NCI-H2171 treated with DMSO at 0.1 percent for 48 hours (cell line): ENCODE measurements around the gene RBMY1B.
"Not testable (repeated sequence)": the region's sequence is repeated elsewhere in the genome, so short reads cannot be mapped to it uniquely, and the experiment has no call there.

Experiments used
- DNase-seq: peaks from one replicate; lab custom pipeline; 2025; lab: John Stamatoyannopoulos, UW

The RBMY1B gene

GRCh38 chrY:21511038-21511437, at the start of gene RBMY1B:
RBMY1B (plus strand) TSS chrY:21511338; CDS start chrY:21513351, 2,013 bp downstream.
- not testable (repeated sequence) for DNase-seq

GRCh38 chrY:21462915-21463314, 48.2 kb upstream of the RBMY1B start:
- not testable (repeated sequence) for DNase-seq

GRCh38 chrY:21482967-21483366, 28.2 kb upstream of the RBMY1B start:
- DNase-seq: no peak

GRCh38 chrY:21534579-21534978, 23.4 kb downstream of the RBMY1B start, which contains the start of gene RBMY1A1:
RBMY1A1 (plus strand) TSS chrY:21534879; CDS start chrY:21536892, 2,013 bp downstream.
- DNase-seq: not testable (repeated sequence)

GRCh38 chrY:21559316-21559984, 48.3 kb downstream of the RBMY1B start:
- not testable (repeated sequence) for DNase-seq
